OCI-LY3 (cell line): Measurements from ENCODE around the gene DSG2.

Source experiments
- H2AFZ ChIP-seq: fragments of 200-600, 300-600 bp; shearing (Covaris generic); 2 replicates; pipeline ENCODE4 v1.6.0; 2014; ENCODE audit warnings: antibody characterized with exemption, low read depth, low read length
- H3K27ac ChIP-seq: fragments of 200-600, 300-600 bp; sonication (generic); 2 replicates; pipeline ENCODE4 v1.5.1; 2014; ENCODE audit warnings: mild to moderate bottlenecking, low read length, moderate library complexity, mixed read lengths
- H3K27me3 ChIP-seq: fragments of 200-600, 300-600 bp; sonication (generic); 2 replicates; pipeline ENCODE4 v1.6.1; 2014; ENCODE audit warnings: low read depth, low read length, mixed read lengths
- H3K36me3 ChIP-seq: fragments of 200-600, 300-600 bp; sonication (generic); replicated peaks from 2 replicates; pipeline ENCODE3; 2014; ENCODE audit warnings: low read depth, low read length, mixed read lengths
- H3K4me1 ChIP-seq: fragments of 300-600, 200-600 bp; sonication (generic); 2 replicates; pipeline ENCODE4 v1.6.1; 2014; ENCODE audit warnings: low read length, mixed read lengths
- H3K4me2 ChIP-seq: fragments of 200-600, 300-600 bp; sonication (generic); 2 replicates; pipeline ENCODE4 v1.6.1; 2014; ENCODE audit warnings: low read length, mixed read lengths
- H3K4me3 ChIP-seq: fragments of 300-600, 200-600 bp; sonication (generic); 2 replicates; pipeline ENCODE4 v1.5.1; 2014; ENCODE audit warnings: antibody characterized with exemption, mild to moderate bottlenecking, low read length, moderate library complexity
- H3K79me2 ChIP-seq: fragments of 300-600, 200-600 bp; shearing (Covaris generic); 2 replicates; pipeline ENCODE4 v1.6.1; 2014; ENCODE audit warnings: mild to moderate bottlenecking, low read length, mixed read lengths
- H3K9ac ChIP-seq: fragments of 300-600, 200-600 bp; shearing (Covaris generic); 2 replicates; pipeline ENCODE4 v1.6.0; 2014; ENCODE audit warnings: mild to moderate bottlenecking, low read length, moderate library complexity
- H3K9me3 ChIP-seq: fragments of 200-600, 300-600 bp; shearing (Covaris generic); 2 replicates; pipeline ENCODE4 v1.6.1; 2014; ENCODE audit warnings: low read length, mixed read lengths; ENCODE audit not compliant: insufficient read depth
- H4K20me1 ChIP-seq: fragments of 200-600, 300-600 bp; sonication (generic); 2 replicates; pipeline ENCODE4 v1.6.1; 2016; ENCODE audit warnings: low read length, mixed read lengths; ENCODE audit not compliant: insufficient read depth
- EZH2phosphoT487 ChIP-seq: fragments of 200-600 bp; shearing (Covaris generic); IDR thresholded peaks from 2 replicates; pipeline ENCODE4 v1.6.1; 2018; ENCODE audit warnings: antibody characterized with exemption, mixed run types, low read depth
- TF ChIP-seq, protein P1 (sequence below): fragments of 200-600, 300-600 bp; sonication (generic); IDR thresholded peaks from 2 replicates; pipeline ENCODE4 v1.5.1; 2014; ENCODE audit warnings: antibody characterized with exemption, low read length, low read depth

DSG2 gene

DNA sequence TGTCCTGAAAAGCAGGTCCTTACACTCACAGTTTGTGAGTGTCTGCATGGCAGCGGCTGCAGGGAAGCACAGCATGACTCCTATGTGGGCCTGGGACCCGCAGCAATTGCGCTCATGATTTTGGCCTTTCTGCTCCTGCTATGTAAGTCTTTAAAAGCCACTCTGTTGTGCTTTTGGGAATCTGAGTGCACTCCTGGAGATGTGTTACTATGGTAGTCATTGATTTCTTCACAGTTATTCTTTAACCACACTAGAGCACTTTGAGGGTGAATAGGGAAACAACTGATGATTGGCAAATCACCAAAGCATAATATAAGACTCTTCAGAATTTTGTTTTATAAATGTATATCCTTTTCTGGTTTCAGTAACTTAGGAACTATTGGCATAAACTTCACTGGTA, 40.9 kb downstream of the DSG2 start:
- H3K4me2 ChIP-seq, result no peak overlapping the region
- H3K36me3 ChIP-seq, result no peaks in the 10 kb centered on the region

DNA sequence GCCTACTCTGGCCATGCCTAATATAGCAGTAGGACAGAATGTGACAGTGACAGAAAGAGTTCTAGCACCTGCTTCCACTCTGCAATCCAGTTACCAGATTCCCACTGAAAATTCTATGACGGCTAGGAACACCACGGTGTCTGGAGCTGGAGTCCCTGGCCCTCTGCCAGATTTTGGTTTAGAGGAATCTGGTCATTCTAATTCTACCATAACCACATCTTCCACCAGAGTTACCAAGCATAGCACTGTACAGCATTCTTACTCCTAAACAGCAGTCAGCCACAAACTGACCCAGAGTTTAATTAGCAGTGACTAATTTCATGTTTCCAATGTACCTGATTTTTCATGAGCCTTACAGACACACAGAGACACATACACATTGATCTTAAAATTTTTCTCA, 48.5 kb downstream of the DSG2 start:
- no peaks in the 10 kb centered on the region for H3K79me2 ChIP-seq
- H2AFZ ChIP-seq, result no peak overlapping the region
- H3K27me3 ChIP-seq, result no peaks in the 10 kb centered on the region
- H3K4me2 ChIP-seq, result no peak overlapping the region
- no peaks in the 10 kb centered on the region for H3K36me3 ChIP-seq
- H3K9me3 ChIP-seq, result no peaks in the 10 kb centered on the region
- no peak overlapping the region for H3K9ac ChIP-seq
- no peak for TF ChIP-seq EZH2phosphoT487
- TF ChIP-seq, protein P1, sequence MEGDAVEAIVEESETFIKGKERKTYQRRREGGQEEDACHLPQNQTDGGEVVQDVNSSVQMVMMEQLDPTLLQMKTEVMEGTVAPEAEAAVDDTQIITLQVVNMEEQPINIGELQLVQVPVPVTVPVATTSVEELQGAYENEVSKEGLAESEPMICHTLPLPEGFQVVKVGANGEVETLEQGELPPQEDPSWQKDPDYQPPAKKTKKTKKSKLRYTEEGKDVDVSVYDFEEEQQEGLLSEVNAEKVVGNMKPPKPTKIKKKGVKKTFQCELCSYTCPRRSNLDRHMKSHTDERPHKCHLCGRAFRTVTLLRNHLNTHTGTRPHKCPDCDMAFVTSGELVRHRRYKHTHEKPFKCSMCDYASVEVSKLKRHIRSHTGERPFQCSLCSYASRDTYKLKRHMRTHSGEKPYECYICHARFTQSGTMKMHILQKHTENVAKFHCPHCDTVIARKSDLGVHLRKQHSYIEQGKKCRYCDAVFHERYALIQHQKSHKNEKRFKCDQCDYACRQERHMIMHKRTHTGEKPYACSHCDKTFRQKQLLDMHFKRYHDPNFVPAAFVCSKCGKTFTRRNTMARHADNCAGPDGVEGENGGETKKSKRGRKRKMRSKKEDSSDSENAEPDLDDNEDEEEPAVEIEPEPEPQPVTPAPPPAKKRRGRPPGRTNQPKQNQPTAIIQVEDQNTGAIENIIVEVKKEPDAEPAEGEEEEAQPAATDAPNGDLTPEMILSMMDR, result no peak
- no peaks in the 10 kb centered on the region for H4K20me1 ChIP-seq
- H3K27ac ChIP-seq, result no peak overlapping the region
- H3K4me3 ChIP-seq, result no peak overlapping the region
- 0 out of 2 replicates have a peak, but pooled peaks cover 4% of the 10 kb centered on the region for H3K4me1 ChIP-seq

More for the DNA sequence above, 40.9 kb downstream of the DSG2 start:
- Histone ChIP-seq H3K9ac (no peak overlapping the region), H2AFZ (no peak overlapping the region), H3K9me3 (no peaks in the 10 kb centered on the region), H4K20me1 (no peaks in the 10 kb centered on the region), H3K4me1 (no peaks in the 10 kb centered on the region), H3K79me2 (no peaks in the 10 kb centered on the region), H3K27me3 (no peaks in the 10 kb centered on the region), H3K27ac (no peak overlapping the region), H3K4me3 (no peak overlapping the region)
- no peak for TF ChIP-seq EZH2phosphoT487
- TF ChIP-seq, protein P1, result no peak

DNA sequence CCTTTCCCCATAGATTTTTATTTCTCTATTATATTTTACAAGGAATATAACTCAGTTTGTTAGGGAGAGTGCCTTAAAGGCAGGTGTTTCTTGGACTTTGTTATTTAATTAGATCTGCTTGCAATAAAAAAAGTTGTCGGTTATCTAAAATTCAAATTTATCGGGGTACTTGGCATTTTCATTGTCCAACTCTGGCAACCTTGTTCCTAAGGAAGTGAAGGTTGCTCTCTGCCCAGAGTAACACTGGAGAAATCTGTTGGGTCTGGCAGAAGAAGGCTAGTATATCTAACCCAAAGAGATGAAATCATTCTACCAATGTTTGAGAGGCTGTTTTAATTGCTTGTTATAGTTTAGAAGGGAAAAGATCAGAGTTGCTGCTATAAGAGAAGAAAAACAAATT, 50.9 kb downstream of the DSG2 start:
- Histone ChIP-seq H4K20me1 (no peaks in the 10 kb centered on the region), H3K9me3 (no peaks in the 10 kb centered on the region), H3K27ac (no peak overlapping the region), H3K9ac (no peak overlapping the region), H3K79me2 (no peaks in the 10 kb centered on the region), H3K27me3 (no peaks in the 10 kb centered on the region), H3K4me3 (no peak overlapping the region), H3K4me1 (0 out of 2 replicates have a peak, but pooled peaks cover 4% of the 10 kb centered on the region), H2AFZ (no peak overlapping the region), H3K36me3 (no peaks in the 10 kb centered on the region), H3K4me2 (no peak overlapping the region)
- TF ChIP-seq, protein P1, result no peak
- no peak for TF ChIP-seq EZH2phosphoT487

DNA sequence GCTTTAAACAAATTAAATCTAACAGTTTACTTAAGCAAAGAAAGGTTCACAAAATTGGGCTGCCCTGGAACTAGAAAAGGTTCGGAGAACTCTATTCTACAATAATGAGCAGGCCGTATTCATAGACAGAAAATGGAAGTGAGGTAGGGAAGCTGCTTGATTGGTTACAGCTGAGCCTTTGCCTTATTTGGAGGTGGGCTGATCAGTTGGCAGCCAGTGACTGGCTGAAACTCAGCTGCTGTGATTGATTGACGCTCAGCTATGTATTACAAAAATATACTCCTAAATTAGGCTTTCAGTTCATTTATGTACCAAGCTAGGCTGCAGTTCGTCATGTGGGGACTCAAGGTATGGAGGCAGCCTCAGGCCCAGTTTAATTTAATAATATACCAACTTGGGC, 51.4 kb downstream of the DSG2 start:
- no peaks in the 10 kb centered on the region for H3K36me3 ChIP-seq
- no peak overlapping the region for H3K4me2 ChIP-seq
- no peaks in the 10 kb centered on the region for H3K79me2 ChIP-seq
- no peaks in the 10 kb centered on the region for H3K27me3 ChIP-seq
- H3K4me3 ChIP-seq, result no peak overlapping the region
- 0 out of 2 replicates have a peak, but pooled peaks cover 4% of the 10 kb centered on the region for H3K4me1 ChIP-seq
- H2AFZ ChIP-seq, result no peak overlapping the region
- H4K20me1 ChIP-seq, result no peaks in the 10 kb centered on the region
- TF ChIP-seq EZH2phosphoT487, result no peak
- TF ChIP-seq, protein P1, result no peak
- H3K9me3 ChIP-seq, result no peaks in the 10 kb centered on the region
- H3K9ac ChIP-seq, result no peak overlapping the region
- no peak overlapping the region for H3K27ac ChIP-seq
